HepG2 (cell line): ENCODE results near the gene HIPK4. TPM values are rescaled to one million over a fixed set of nuclear protein-coding genes. Genes with fewer than 3 reads are reported as not detected.

Experiments used
- ATAC-seq: fragments of 200-7000 bp; cut with Tn5 transposase; 3 replicates; pipeline ENCODE4 v1.9.1; 2020; ENCODE audit warnings: mild to moderate bottlenecking, moderate library complexity
- BruUV-seq: library from RNA; stranded (reverse); fragments of 400-500 nt; replicated peaks from 2 replicates; lab custom pipeline; 2021; lab: Mats Ljungman, UMichigan
- CTCF ChIA-PET: fragments of 300-600 bp; formaldehyde crosslinking; extraction: SDS; loops from one replicate; lab custom pipeline; 2021; ENCODE audit warnings: low total read pairs, inconsistent platforms, low intra/inter-chr PET ratio; lab: Yijun Ruan, JAX
- POLR2A ChIA-PET: fragments of 350-600 bp; sonication (Branson Sonifier 250); formaldehyde crosslinking; loops from one replicate; lab custom pipeline; 2020; ENCODE audit warnings: antibody characterized with exemption, inconsistent platforms; lab: Yijun Ruan, JAX
- DNase-seq: peaks from one replicate; pipeline ENCODE4 v3.0.0-alpha.2; 2015; ENCODE audit warnings: low spot score
- FAIRE-seq: peaks from 3 replicates; lab custom pipeline; 2011; peaks lifted over from hg19 to GRCh38; lab: Jason Lieb, UNC
- H2AFZ ChIP-seq: one replicate; pipeline ENCODE4 v1.6.1; 2011; ENCODE audit warnings: low read length, inconsistent platforms
- H3K27ac ChIP-seq: fragments of 300-600 bp; 3 replicates; pipeline ENCODE4 v1.8.0; 2011; ENCODE audit warnings: mixed run types, mild to moderate bottlenecking, mixed read lengths, low read length, inconsistent platforms; ENCODE audit not compliant: insufficient read depth; ENCODE audit errors: extremely low read length
- H3K27me3 ChIP-seq, 2 experiments: fragments of 200-600 bp in 1 of 2; 2 replicates in 1 of 2; 3 replicates in 1 of 2; pipeline versions ENCODE4 v1.6.0 to v1.8.0; 2011; ENCODE audit warnings: low read length in 2 of 2, mild to moderate bottlenecking in 2 of 2, moderate library complexity in 2 of 2, inconsistent platforms in 1 of 2; ENCODE audit not compliant: insufficient read depth in 2 of 2, control insufficient read depth in 1 of 2
- H3K36me3 ChIP-seq, 2 experiments: fragments of 200-600 bp in 1 of 2; replicated peaks in 1 of 2; 2 replicates in 1 of 2; 3 replicates in 1 of 2; pipeline versions ENCODE4 v1.5.1 to v1.8.0; 2011; ENCODE audit warnings: low read length in 2 of 2, inconsistent platforms in 1 of 2; ENCODE audit not compliant: insufficient read depth in 2 of 2, control insufficient read depth in 1 of 2
- H3K4me1 ChIP-seq: 2 replicates; pipeline ENCODE4 v1.5.1; 2012; ENCODE audit warnings: low read length, inconsistent platforms; ENCODE audit not compliant: insufficient read depth
- H3K4me2 ChIP-seq: 2 replicates; pipeline ENCODE4 v1.6.0; 2011; ENCODE audit warnings: low read depth, low read length, inconsistent platforms
- H3K4me3 ChIP-seq, 3 experiments: fragments of 200-600 bp in 1 of 3; sonication (generic), shearing (Covaris generic) in 1 of 3; replicated peaks in 1 of 3; 2 replicates each; pipeline ENCODE4 v1.5.1; 2011 to 2016; ENCODE audit warnings: low read length in 3 of 3, inconsistent platforms in 2 of 3, low read depth in 2 of 3, mild to moderate bottlenecking in 2 of 3, control low read depth in 1 of 3, mixed read lengths in 1 of 3; ENCODE audit not compliant: insufficient read depth in 1 of 3
- H3K79me2 ChIP-seq: one replicate; pipeline ENCODE4 v1.6.1; 2011; ENCODE audit warnings: low read length, inconsistent platforms; ENCODE audit not compliant: insufficient read depth
- H3K9ac ChIP-seq: 2 replicates; pipeline ENCODE4 v1.6.0; 2011; ENCODE audit warnings: mild to moderate bottlenecking, low read depth, low read length, inconsistent platforms; ENCODE audit not compliant: insufficient read depth
- H3K9me3 ChIP-seq: 2 replicates; pipeline ENCODE4 v1.5.1; 2012; ENCODE audit warnings: mild to moderate bottlenecking, low read length
- H4K20me1 ChIP-seq: 2 replicates; pipeline ENCODE4 v1.6.0; 2011; ENCODE audit warnings: inconsistent platforms, mild to moderate bottlenecking, low read length, moderate library complexity; ENCODE audit not compliant: insufficient read depth
- CREM ChIP-seq, 2 experiments: sonication (generic) in 1 of 2; formaldehyde crosslinking in 1 of 2; IDR thresholded peaks; 2 replicates each; pipeline versions ENCODE4 v1.4.0 to v1.6.1; 2016 to 2020; ENCODE audit warnings: antibody characterized with exemption in 1 of 2, mild to moderate bottlenecking in 1 of 2, missing genetic modification reagents in 1 of 2
- HMGXB4 ChIP-seq, 2 experiments: sonication (generic) in 1 of 2; formaldehyde crosslinking in 1 of 2; IDR thresholded peaks; 2 replicates each; pipeline versions ENCODE4 v1.4.0 to v1.6.1; 2018 to 2020; ENCODE audit warnings: missing genetic modification reagents in 2 of 2, borderline replicate concordance in 1 of 2, low read depth in 1 of 2, mild to moderate bottlenecking in 1 of 2, missing biosample characterization in 1 of 2
- HNRNPK ChIP-seq: fragments of 200-400 bp; formaldehyde crosslinking; IDR thresholded peaks from 2 replicates; pipeline ENCODE4 v1.6.1; 2018; ENCODE audit warnings: low read length, low read depth, moderate library complexity, mild to moderate bottlenecking; ENCODE audit not compliant: poor library complexity, severe bottlenecking
- ISL2 ChIP-seq: sonication (generic); formaldehyde crosslinking; IDR thresholded peaks from 2 replicates; pipeline ENCODE4 v1.5.0; 2020; ENCODE audit warnings: missing genetic modification reagents
- LBX2 ChIP-seq: sonication (generic); formaldehyde crosslinking; IDR thresholded peaks from 2 replicates; pipeline ENCODE4 v1.5.0; 2020; ENCODE audit warnings: missing genetic modification reagents, mild to moderate bottlenecking, borderline replicate concordance
- ZC3H4 ChIP-seq: sonication (generic); formaldehyde crosslinking; IDR thresholded peaks from 2 replicates; pipeline ENCODE4 v1.4.0; 2020; ENCODE audit warnings: missing genetic modification reagents, borderline replicate concordance
- ZNF235 ChIP-seq: sonication (generic); formaldehyde crosslinking; IDR thresholded peaks from 2 replicates; pipeline ENCODE4 v1.8.1; 2023; ENCODE audit warnings: mild to moderate bottlenecking, missing genetic modification reagents, borderline replicate concordance
- ZNF367 ChIP-seq: sonication (generic); formaldehyde crosslinking; IDR thresholded peaks from 2 replicates; pipeline ENCODE4 v1.4.0; 2020; ENCODE audit warnings: missing genetic modification reagents, borderline replicate concordance
- WGBS: methylation state at CpG from one replicate; pipeline ENCODE4 v1.1.6; 2017; ENCODE audit warnings: low lambda C conversion rate; 5-methylcytosine and 5-hydroxymethylcytosine counted together
- in situ Hi-C: cut with HindIII; loops from 2 replicates; pipeline ENCODE4 v1.10.0; 2017; ENCODE audit warnings: low pct_unique_long_range_greater_than_20kb; ENCODE audit not compliant: extremely low pct_ligation_motif_present
- intact Hi-C: fragments of 100-400 bp; cut with micrococcal nuclease; formaldehyde crosslinking; loops from one replicate; pipeline ENCODE4 v1.10.0; 2022; ENCODE audit not compliant: unreplicated experiment
- polyA plus RNA-seq, 8 experiments: library from polyadenylated mRNA; depleted of rRNA in 3 of 8; stranded (reverse) in 7 of 8; unstranded in 1 of 8; fragments of >200 nt; fragmentation: Illumina TruSeq in 4 of 8; extraction: Trizol in 4 of 8; gene quantifications; 2 replicates each; pipeline versions ENCODE4 v1.2.1 to v1.2.3, GENCODE V29; 2011 to 2016; ENCODE audit warnings: low read depth in 4 of 8, missing spikeins in 1 of 8, mixed read lengths in 1 of 8; ENCODE audit not compliant: insufficient read depth in 1 of 8
- total RNA-seq, 5 experiments: library from RNA; depleted of rRNA; stranded (reverse); fragments of >200 nt; fragmentation: Illumina TruSeq; extraction: Trizol; gene quantifications; 2 replicates each; pipeline ENCODE4 v1.2.3, GENCODE V29; 2016; ENCODE audit warnings: low read depth in 1 of 5

HIPK4 gene
- total and polyA plus RNA-seq, 2 of the 13 experiments (the other 11 are each of a cell fraction or from before 2014, with no cell fraction given), result 0.03 TPM; not detected in 1

GRCh38 chr19:40365613-40366401 lies 24.2 kb downstream of the HIPK4 start:
- no peak for TF ChIP-seq ISL2 (CRISPR knock-in tag)
- TF ChIP-seq, all 625 proteins: peak for 0
- ATAC-seq, result no peak
- 96% methylated on average over 28 of the region's 28 CpGs for WGBS
- BruUV-seq, result no TSS peak
- H3K27me3 ChIP-seq, result no peaks in the 10 kb centered on the region
- H4K20me1 ChIP-seq, result no peaks in the 10 kb centered on the region
- ChIA-PET POLR2A (no interaction called here), CTCF (no interaction called here)
- no peaks in the 10 kb centered on the region for H3K9me3 ChIP-seq
- no peak overlapping the region for H3K4me3 ChIP-seq
- H3K4me1 ChIP-seq, result no peaks in the 10 kb centered on the region
- H3K27ac ChIP-seq, result no peak overlapping the region
- FAIRE-seq, result no peak
- H3K36me3 ChIP-seq, result peaks cover 3 to 12% of the 10 kb centered on the region in 2 experiments; a peak in 3 of 5 replicates
- H3K79me2 ChIP-seq, result no peaks in the 10 kb centered on the region
- intact Hi-C loops (no loop called here), in situ Hi-C loops (no loop called here)
- no peak overlapping the region for H3K9ac ChIP-seq
- DNase-seq, result no peak
- no peak overlapping the region for H3K4me2 ChIP-seq
- H2AFZ ChIP-seq, result no peak overlapping the region

GRCh38 chr19:40365010-40365409 lies 25.0 kb downstream of the HIPK4 start:
- no TSS peak for BruUV-seq
- no peak overlapping the region for H3K9ac ChIP-seq
- H3K36me3 ChIP-seq, result peaks cover 3 to 12% of the 10 kb centered on the region in 2 experiments; a peak in 3 of 5 replicates
- FAIRE-seq (no peak), ATAC-seq (no peak), DNase-seq (no peak)
- intact Hi-C loops, result no loop called here
- CTCF ChIA-PET, result no interaction called here
- no peak overlapping the region for H2AFZ ChIP-seq
- in situ Hi-C loops, result no loop called here
- POLR2A ChIA-PET, result no interaction called here
- H3K9me3 ChIP-seq, result no peaks in the 10 kb centered on the region
- no peaks in the 10 kb centered on the region for H3K4me1 ChIP-seq
- H4K20me1 ChIP-seq, result no peaks in the 10 kb centered on the region
- H3K4me3 ChIP-seq, result no peak overlapping the region
- no peaks in the 10 kb centered on the region for H3K79me2 ChIP-seq
- WGBS, result 100% methylated on average over 3 of the region's 3 CpGs
- H3K27me3 ChIP-seq, result no peaks in the 10 kb centered on the region
- no peak overlapping the region for H3K4me2 ChIP-seq
- no peak overlapping the region for H3K27ac ChIP-seq
- TF ChIP-seq HMGXB4 (CRISPR knock-in tag; IDR thresholded peaks at IDR 0.05; ENCODE audit: borderline replicate concordance in 1 of 2, low read depth in 1 of 2) (no peak), HNRNPK (no peak), ZNF367 (no peak), CREM (IDR thresholded peaks at IDR 0.05) (no peak), CREM (CRISPR knock-in tag; IDR thresholded peaks at IDR 0.05) (no peak), ZC3H4 (CRISPR knock-in tag) (no peak), LBX2 (CRISPR knock-in tag) (no peak), ZNF235 (CRISPR knock-in tag) (no peak)
